Colonic mucosa (tissue), 4 donors: ENCODE results near the gene GPR137C. TPM values are rescaled to one million over a fixed set of nuclear protein-coding genes. Genes with fewer than 3 reads are reported as not detected.
"Not testable (repeated sequence)": the region's sequence is repeated elsewhere in the genome, so short reads cannot be mapped to it uniquely, and the experiment has no call there.

Experiments
- DNase-seq: peaks from one replicate; pipeline ENCODE4 v3.0.0-alpha.2; 2020
- H3K27ac ChIP-seq: fragments of 200-600 bp; one replicate; pipeline ENCODE4 v1.8.0; 2021
- H3K27me3 ChIP-seq: fragments of 200-600 bp; one replicate; pipeline ENCODE4 v1.8.0; 2021
- H3K36me3 ChIP-seq: fragments of 200-600 bp; one replicate; pipeline ENCODE4 v1.8.0; 2021
- H3K4me1 ChIP-seq: fragments of 200-600 bp; one replicate; pipeline ENCODE4 v1.8.0; 2021; ENCODE audit warnings: mild to moderate bottlenecking
- H3K4me3 ChIP-seq: fragments of 200-600 bp; one replicate; pipeline ENCODE4 v1.8.0; 2021
- H3K9ac ChIP-seq, 2 donors: one replicate each; pipeline ENCODE4 v1.7.0; 2013; ENCODE audit warnings: control low read depth in 2 of 2, low read depth in 2 of 2, low read length in 2 of 2
- H3K9me3 ChIP-seq: fragments of 200-600 bp; one replicate; pipeline ENCODE4 v1.8.0; 2021
- CTCF ChIP-seq: fragments of 200-600 bp; IDR thresholded peaks from one replicate; pipeline ENCODE4 v1.8.0; 2022; ENCODE audit warnings: antibody characterized with exemption, mild to moderate bottlenecking
- intact Hi-C: fragments of 100-400 bp; cut with DNase I; formaldehyde crosslinking; loops from one replicate; pipeline ENCODE4 v1.14.1; 2022
- total RNA-seq, 2 donors: library from RNA; stranded (reverse); fragmentation: NEBNext Ultra II Directional in 1 of 2; extraction: Animal tissue kit (Norgen Biotek cat#: 25700) in 1 of 2; gene quantifications; one replicate each; pipeline ENCODE4 v1.2.1, GENCODE V29; 2021
- donor health status: healthy.
- donor health status: DM: no; HTN: no; CAD: no.
- donor health status: DM: no; HTN: no; CAD: no.

GPR137C gene
- total RNA-seq, 2 donors from 2014 or later: 0.79 to 1.2 TPM

DNA sequence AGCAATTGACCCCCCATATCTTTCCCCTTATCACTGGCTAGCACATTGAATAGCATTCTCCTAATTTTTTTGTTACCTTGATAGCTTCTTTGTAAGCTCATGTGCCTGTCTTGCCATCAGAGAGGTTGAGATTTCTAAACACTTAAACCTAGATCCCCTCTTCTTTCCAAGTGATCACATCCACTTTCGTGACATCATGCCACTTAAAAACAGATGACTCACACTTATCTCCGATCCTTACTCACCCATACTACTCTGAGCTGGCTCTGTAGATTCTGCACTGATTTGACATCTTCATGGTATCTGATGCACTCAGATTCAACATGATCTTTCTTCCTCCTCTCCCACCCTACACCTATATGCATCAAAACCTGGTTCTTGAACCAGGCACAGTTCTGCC is 10.5 kb downstream of the GPR137C start:
- no peak for DNase-seq
- H3K36me3 ChIP-seq: no peaks in the 10 kb centered on the region
- H3K4me3 ChIP-seq: no peak overlapping the region
- H3K9ac ChIP-seq: no peak overlapping the region
- H3K9me3 ChIP-seq: no peaks in the 10 kb centered on the region
- H3K4me1 ChIP-seq: no peaks in the 10 kb centered on the region
- no peaks in the 10 kb centered on the region for H3K27me3 ChIP-seq
- no peak overlapping the region for H3K27ac ChIP-seq
- TF ChIP-seq CTCF: no peak
- intact Hi-C loops: no loop called here

- H3K27me3 ChIP-seq, H3K4me3 ChIP-seq, DNase-seq, intact Hi-C loops, H3K36me3 ChIP-seq, H3K27ac ChIP-seq, H3K9me3 ChIP-seq, H3K4me1 ChIP-seq, H3K9ac ChIP-seq: not testable (repeated sequence)
Measured at GRCh38 chr14:52568454-52568853, 15.8 kb downstream of the GPR137C start.

- H3K9ac ChIP-seq: no peak overlapping the region
- no peak for TF ChIP-seq CTCF
- H3K4me3 ChIP-seq: no peak overlapping the region
- no peaks in the 10 kb centered on the region for H3K9me3 ChIP-seq
- H3K27me3 ChIP-seq: no peaks in the 10 kb centered on the region
- no peak for DNase-seq
- intact Hi-C loops: no loop called here
- no peak overlapping the region for H3K27ac ChIP-seq
- no peaks in the 10 kb centered on the region for H3K36me3 ChIP-seq
- H3K4me1 ChIP-seq: no peaks in the 10 kb centered on the region
Measured at GRCh38 chr14:52575858-52576257, 23.2 kb downstream of the GPR137C start.

DNA sequence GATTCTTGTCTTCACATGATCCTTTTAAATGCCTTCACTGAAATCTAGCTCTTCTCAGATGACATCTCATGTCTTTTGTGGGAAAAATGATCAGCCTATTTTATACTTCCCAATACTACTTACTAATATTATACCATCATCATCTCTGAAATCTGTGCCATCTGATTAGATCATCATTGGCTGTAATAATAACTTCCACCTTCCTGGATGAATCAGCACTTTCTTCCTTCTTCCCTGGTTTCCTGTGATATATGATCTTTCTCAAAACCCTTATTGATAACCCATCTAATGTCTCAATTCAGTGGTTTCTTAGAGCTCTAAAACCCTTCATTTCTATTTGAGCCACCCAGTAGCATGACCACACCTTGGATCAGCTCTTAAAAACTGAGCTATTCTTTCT is 30.9 kb downstream of the GPR137C start:
- no peaks in the 10 kb centered on the region for H3K36me3 ChIP-seq
- no peaks in the 10 kb centered on the region for H3K27me3 ChIP-seq
- intact Hi-C loops: no loop called here
- H3K9me3 ChIP-seq: no peaks in the 10 kb centered on the region
- H3K4me3 ChIP-seq: no peak overlapping the region
- H3K9ac ChIP-seq: no peak overlapping the region
- H3K27ac ChIP-seq: no peak overlapping the region
- no peaks in the 10 kb centered on the region for H3K4me1 ChIP-seq
- no peak for DNase-seq
- TF ChIP-seq CTCF: no peak

DNA sequence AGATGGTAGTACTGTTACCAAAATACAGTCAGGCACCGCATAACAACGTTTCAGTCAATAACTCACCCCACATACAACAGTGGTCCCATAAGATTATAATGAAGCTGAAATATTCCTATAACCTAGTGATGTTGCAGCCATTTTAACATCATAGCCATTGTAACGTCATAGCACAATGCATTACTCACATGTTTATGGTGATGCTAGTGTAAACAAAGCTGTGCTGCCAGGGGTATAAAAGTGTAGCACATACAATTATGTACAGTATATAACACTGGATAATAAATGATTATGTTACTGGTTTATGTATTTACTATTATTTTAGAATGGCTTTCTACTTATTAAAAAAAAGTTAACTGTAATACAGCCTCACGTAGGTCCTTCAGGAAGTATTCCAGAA is 37.0 kb downstream of the GPR137C start:
- no peaks in the 10 kb centered on the region for H3K27me3 ChIP-seq
- no peaks in the 10 kb centered on the region for H3K4me1 ChIP-seq
- no peak overlapping the region for H3K27ac ChIP-seq
- no peak overlapping the region for H3K9ac ChIP-seq
- no peak overlapping the region for H3K4me3 ChIP-seq
- no peaks in the 10 kb centered on the region for H3K36me3 ChIP-seq
- no peak for TF ChIP-seq CTCF
- no peaks in the 10 kb centered on the region for H3K9me3 ChIP-seq
- intact Hi-C loops: no loop called here
- DNase-seq: no peak

DNA sequence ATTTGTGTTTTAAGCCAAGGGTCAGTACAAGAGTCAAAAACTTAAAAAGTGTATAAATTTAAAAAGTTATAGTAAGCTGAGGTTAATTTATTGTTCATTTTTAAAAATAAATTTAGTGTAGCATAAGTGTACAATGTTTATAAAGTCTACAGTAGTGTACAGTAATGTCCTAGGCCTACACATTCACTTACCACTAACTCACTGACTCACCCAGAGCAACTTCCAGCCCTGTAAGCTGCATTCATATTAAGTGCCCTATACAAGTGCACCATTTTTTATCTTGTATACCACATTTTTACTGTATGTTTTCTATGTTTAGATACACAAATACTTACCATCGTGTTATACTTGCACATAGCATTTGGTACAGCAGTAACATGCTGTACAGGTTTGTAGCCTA is 37.7 kb downstream of the GPR137C start:
- DNase-seq: no peak
- intact Hi-C loops: no loop called here
- Histone ChIP-seq H3K4me1 (no peaks in the 10 kb centered on the region), H3K27ac (no peak overlapping the region), H3K4me3 (no peak overlapping the region), H3K27me3 (no peaks in the 10 kb centered on the region), H3K9ac (no peak overlapping the region), H3K36me3 (no peaks in the 10 kb centered on the region), H3K9me3 (no peaks in the 10 kb centered on the region)
- TF ChIP-seq CTCF: no peak
